Dedifferentiated amniotic fluid mesenchymal stem cell (primary cell): Measurements from ENCODE around the gene REG4.
"Not testable (repeated sequence)": the region's sequence is repeated elsewhere in the genome, so short reads cannot be mapped to it uniquely, and the experiment has no call there.

Source experiments
- DNase-seq: peaks from one replicate; pipeline ENCODE4 v3.0.0-alpha.2; 2016; ENCODE audit errors: extremely low spot score

The REG4 gene

GRCh38 chr1:119808491-119808890 lies 2.8 kb downstream of the REG4 start:
- DNase-seq, result no peak

GRCh38 chr1:119806489-119806888 lies 4.8 kb downstream of the REG4 start:
- DNase-seq, result no peak

DNA sequence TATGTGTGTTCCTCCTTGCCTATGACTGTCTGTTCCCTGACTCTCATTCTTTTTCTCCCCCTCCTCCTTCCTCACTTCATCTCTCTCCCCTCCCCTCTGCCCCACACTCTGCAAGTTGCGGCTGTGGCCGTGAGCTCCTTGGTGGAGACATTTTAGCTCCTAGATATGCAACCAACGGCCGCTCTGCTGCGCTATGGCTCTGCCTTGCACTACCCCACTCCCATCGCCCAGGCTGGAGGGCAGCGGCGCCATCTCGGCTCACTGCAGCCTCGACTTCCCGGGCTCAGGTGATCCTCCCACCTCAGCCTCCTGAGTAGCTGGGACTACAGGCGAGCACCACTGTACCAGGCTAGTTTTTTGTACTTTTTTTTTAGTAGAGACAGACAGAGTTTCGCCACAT lies 5.5 kb downstream of the REG4 start:
- no peak for DNase-seq

DNA sequence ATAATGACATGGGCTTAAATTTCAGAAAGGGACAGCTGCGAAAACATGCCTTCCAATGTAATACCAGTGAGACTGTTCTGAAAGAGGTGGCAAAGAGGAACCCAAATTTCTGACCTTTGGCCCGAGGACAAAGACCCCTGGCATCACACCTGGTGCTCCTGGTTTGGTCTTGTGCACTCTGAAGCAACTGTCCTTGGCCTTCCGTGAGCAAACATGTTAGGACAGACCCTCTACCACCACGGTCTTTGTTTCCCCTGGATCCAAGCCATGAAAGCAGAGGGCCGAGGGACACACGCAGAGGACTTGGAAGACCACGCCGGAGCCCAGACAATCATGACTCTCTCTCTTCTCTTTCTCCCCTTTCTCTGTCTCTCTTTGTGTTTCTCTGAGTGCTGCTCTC lies 6.0 kb downstream of the REG4 start:
- no peak for DNase-seq

DNA sequence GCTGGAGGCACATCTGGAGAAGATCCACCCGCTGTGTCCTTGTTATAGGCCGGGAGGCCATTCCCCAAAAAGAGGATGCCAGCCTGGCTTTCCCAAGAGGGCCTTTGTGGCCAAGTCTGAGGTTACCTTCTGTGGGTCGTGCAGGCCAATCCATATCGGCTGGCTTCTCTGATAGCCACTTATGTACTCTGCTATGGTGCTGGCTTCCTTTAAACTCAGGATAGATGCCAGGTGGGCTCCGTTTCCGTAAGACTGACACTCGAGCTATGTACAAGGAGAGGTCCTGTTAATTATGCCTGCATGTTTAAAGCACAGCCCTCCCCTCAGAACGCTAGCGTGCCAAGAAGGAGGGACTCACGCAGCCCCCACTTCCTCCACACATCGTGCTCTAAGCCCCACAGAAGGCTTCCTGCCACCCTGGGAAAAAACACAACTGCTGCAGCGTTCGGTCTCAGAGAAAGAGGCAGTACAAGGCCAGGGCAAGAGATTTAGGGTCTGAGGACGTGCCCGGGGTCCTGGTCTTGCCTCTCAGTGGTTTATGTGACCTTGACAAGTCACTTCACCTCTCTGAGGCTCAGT lies 11.6 kb downstream of the REG4 start:
- no peak for DNase-seq

GRCh38 chr1:119799003-119799402 lies 12.3 kb downstream of the REG4 start:
- no peak for DNase-seq

DNA sequence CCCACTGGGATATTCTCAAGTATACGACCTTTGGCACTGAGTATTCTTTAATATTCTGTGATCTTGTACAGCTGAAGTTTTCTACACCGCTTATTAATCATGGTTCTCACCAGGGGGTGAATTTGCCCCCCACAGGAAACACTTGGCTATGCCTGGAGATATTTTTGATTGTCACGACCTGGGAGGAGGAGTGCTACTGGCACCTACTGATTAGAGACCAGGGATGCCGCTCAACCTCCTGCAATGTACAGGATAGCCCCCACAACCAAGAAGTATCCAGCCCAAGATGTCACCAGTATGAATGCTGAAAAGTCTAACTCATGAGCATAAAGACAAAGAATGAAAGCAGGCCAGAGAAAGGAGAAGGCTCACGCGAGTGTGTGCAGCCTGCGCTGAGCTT lies 13.7 kb downstream of the REG4 start:
- no peak for DNase-seq

- no peak for DNase-seq
Measured at GRCh38 chr1:119797162-119797561, 14.1 kb downstream of the REG4 start.

GRCh38 chr1:119795261-119796200 lies 15.7 kb downstream of the REG4 start:
- no peak for DNase-seq

DNA sequence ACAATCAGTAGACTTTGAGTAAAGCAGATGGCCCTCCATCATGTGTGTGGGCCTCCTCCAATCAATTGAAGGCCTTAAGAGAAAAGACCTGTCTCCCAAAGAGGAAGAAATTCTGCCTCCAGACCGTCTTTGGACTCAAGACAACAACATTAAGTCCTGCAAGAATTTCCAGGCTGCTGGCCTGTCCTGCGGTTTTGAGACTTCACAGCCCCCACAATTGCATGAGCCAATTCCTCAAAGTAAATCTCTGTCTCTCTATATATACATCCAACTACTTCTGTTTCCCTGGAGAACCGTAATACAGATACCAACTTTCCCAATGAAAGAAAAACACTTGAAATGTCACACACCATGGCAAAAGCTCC lies 16.4 kb downstream of the REG4 start:
- no peak for DNase-seq

DNA sequence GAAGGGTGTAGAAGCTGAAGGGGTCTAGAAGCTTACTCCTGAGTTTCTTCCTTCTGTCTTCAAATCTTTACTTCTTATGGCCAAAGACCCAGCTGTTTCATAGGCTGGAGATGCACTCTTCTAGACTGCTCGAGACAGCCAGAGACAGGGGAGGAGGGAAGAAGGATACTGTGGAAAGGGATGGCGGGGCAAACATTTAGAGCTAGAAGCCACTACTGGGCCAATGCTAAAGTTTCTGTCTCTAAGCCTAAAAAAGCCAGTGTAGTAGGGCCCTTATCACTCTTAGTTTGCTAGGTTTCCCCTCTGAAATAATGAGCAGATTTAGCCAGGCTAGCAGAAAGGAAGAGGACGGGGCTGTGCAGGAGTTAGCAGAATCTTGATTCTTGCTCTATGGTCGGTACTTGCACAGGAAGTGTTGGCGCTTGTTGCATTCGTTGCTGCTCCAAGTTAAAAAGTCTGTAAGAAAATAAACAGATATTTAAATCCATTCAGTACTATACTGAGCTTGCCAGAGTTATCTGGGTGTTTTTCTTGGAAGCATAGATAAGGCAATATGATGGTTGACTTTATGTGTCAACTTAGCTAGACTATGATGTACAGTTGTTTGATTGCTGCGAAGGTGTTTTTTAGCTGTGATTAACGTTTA lies 16.9 kb downstream of the REG4 start:
- DNase-seq, result no peak

DNA sequence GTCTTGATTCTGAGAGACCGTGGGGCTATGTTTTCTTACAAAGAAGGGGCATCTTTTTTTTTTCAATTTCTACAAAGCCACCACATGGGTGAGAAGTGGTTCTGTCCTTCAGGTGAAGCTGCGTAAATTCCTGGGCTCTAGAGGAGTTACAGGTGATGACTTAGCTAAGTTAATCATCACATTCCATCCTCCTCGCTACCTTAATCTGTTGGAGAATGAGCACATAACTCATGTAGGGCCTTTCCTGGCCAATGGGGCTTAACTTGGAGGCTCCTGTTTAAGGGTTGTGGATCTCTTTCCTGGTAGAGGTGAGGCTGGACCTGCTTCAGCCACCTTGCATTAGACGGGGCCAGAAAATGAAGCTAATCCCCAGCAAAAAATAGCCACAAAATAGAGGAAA lies 19.9 kb downstream of the REG4 start:
- no peak for DNase-seq

GRCh38 chr1:119790451-119791198 lies 20.6 kb downstream of the REG4 start:
- DNase-seq, result no peak

GRCh38 chr1:119787776-119788175 lies 23.5 kb downstream of the REG4 start:
- DNase-seq, result no peak

- not testable (repeated sequence) for DNase-seq
Measured at GRCh38 chr1:119786473-119787050, 24.7 kb downstream of the REG4 start.

DNA sequence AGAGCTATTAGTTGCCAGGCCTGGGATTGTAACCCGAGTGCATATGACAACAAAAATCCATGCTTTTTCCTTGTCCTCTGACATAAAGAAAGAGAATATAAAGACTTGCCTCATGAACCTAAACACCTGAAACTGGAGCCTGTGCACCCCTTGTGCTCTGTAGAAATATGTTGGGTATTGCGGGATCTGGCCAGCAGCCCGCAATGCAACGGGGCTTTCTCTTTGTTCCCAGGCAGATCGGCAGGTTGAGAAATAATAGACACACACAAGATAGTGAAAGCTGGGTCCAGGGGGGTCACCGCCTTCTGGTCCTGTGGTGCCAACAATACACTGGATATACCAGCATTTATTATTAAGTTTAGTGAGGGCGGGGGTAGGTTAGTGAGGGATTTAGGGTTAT lies 25.2 kb downstream of the REG4 start:
- not testable (repeated sequence) for DNase-seq

GRCh38 chr1:119784191-119784781 lies 27.0 kb downstream of the REG4 start:
- DNase-seq, result no peak

DNA sequence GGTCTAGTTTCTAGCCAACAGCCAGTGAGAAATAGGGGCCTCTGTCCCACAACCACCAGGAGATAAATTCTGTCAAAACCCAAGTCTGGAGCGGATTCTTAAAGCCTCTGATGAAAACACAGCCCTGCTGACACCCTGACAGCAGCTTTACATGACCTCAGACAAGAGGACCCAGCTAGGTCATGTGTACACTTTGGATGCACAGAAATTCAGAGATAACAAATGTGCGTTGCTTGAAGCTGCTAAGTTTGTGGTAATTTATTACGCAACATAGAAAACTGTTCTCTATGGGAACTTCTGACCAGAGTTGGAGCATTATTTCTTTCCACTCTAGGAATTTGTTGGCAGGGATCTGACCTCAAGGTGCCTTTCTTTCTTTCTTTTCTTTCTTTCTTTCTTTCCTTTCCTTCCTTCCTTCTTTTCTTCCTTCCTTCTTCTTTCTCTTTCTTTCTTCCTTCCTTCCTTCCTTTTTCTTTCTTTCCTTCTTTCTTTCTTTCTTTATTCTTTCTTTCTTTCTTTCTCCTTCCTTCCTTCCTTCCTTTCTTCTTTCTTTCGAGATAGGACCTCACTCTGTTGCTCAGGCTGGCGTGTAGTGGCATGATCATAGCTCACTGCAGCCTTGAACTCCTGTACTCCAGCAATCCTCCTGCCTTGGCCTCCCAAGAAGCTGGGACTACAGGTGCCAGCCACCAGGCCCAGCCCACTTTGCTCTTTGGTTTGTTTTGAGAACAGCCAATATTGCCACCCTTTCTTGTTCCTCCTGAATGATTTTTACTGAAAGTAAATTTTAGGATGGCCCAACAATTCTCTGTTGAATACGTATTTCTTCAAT lies 27.7 kb downstream of the REG4 start:
- no peak for DNase-seq

- no peak for DNase-seq
Measured at GRCh38 chr1:119782631-119783325, 28.5 kb downstream of the REG4 start.
